ENCODE measurements around the gene DOCK1. TPM values are rescaled to one million over a fixed set of nuclear protein-coding genes. Genes with fewer than 3 reads are reported as not detected.

Gene DOCK1
- total and polyA plus RNA-seq, 4 donors = 10.9 to 82.6 (median 43.3) TPM

DNA sequence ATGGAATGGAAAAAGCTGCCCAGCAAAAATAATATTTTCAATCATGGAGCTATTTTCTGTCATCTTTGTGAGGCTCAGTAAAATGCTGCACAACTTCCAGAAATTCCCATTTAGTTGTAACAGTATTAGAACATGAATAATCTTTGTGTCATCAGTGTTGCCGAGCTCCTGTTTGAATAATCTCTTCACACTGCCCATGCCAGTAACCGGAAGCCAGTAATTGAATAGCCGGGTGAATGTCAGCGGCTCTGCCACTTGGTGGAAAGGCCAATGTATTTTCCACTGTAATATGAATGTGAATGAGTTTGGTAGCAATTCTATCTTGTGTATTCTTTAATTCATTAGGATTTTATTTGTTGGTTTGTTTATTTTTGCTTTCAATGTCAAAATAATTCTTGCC, 463.7 kb downstream of the DOCK1 start:
- Histone ChIP-seq H3K36me3 (ENCODE audit: control insufficient read depth in 1 of 2, insufficient read depth in 2 of 2, low read length in 1 of 2) (no peaks in the 10 kb centered on the region), H3K4me1 (ENCODE audit: control insufficient read depth in 1 of 2, insufficient read depth in 2 of 2, low read length in 2 of 2) (no peaks in the 10 kb centered on the region), H3K27me3 (ENCODE audit: control insufficient read depth in 1 of 2, insufficient read depth in 2 of 2, low read length in 1 of 2) (no peaks in the 10 kb centered on the region), H3K9me3 (ENCODE audit: control insufficient read depth, low read length) (no peaks in the 10 kb centered on the region), H3K27ac (ENCODE audit: low read depth in 1 of 2, low read length in 2 of 2) (no peak overlapping the region), H3K4me3 (ENCODE audit: low read length in 2 of 2) (no peak overlapping the region)
- DNase-seq = no peak
- 71 to 80% methylated on average over 4 of the region's 4 CpGs for WGBS, 2 donors
- intact Hi-C loops (cut with DNase I) = no loop called here
- ATAC-seq (ENCODE audit: low FRiP score) = no peak

DNA sequence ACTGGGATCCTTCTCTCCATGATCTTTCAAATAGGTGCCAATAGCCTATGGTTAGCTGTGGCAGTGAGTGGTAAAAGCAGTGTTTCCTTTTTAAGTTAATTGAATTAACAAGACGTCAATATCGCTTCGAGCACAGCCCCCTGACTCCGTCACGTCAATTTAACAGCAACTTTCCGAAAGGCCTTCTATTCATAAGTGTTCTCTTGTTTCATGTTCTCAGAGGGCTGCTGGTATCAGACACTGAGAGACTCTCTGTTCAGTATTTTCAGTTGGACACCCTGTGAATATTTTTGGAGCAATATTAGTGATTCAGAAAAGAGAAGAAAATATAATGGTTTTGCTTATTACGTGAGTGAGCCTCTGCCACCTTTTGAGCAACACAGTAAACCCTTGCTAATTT, 465.4 kb downstream of the DOCK1 start:
- Histone ChIP-seq H3K4me1 (ENCODE audit: control insufficient read depth in 1 of 2, insufficient read depth in 2 of 2, low read length in 2 of 2) (no peaks in the 10 kb centered on the region), H3K4me3 (ENCODE audit: low read length in 2 of 2) (no peak overlapping the region), H3K9me3 (ENCODE audit: control insufficient read depth, low read length) (no peaks in the 10 kb centered on the region), H3K27ac (ENCODE audit: low read depth in 1 of 2, low read length in 2 of 2) (no peak overlapping the region), H3K27me3 (ENCODE audit: control insufficient read depth in 1 of 2, insufficient read depth in 2 of 2, low read length in 1 of 2) (no peaks in the 10 kb centered on the region), H3K36me3 (ENCODE audit: control insufficient read depth in 1 of 2, insufficient read depth in 2 of 2, low read length in 1 of 2) (peaks cover 5 to 9% of the 10 kb centered on the region in 2 donors)
- ATAC-seq (ENCODE audit: low FRiP score) (no peak), DNase-seq (no peak)
- 95 to 96% methylated on average over 7 of the region's 7 CpGs for WGBS, 2 donors
- intact Hi-C loops (cut with DNase I) = no loop called here

DNA sequence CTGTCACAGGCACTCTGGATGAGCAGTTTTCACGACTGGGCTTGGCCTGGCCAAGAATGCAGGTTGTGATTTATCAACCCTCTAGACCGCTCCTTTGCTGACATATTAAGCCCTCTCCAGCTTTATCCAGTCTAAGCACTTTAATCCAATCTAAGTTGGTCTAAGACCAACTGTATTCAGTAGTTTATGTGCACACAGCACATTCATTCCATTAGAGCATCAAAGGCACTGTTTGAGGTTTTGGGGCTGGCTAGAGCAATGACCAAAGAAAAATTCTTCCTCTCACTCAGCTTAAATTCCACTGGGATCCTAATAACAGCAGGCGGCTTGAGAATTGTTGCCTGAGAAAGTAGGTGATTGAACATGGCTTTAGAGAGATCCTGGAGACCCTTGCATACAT, 467.1 kb downstream of the DOCK1 start:
- 74 to 75% methylated on average over 3 of the region's 3 CpGs for WGBS, 2 donors
- intact Hi-C loops (cut with DNase I) = no loop called here
- H3K27me3 ChIP-seq (ENCODE audit: control insufficient read depth in 1 of 2, insufficient read depth in 2 of 2, low read length in 1 of 2) = no peaks in the 10 kb centered on the region
- H3K27ac ChIP-seq (ENCODE audit: low read depth in 1 of 2, low read length in 2 of 2) = no peak overlapping the region
- H3K4me3 ChIP-seq (ENCODE audit: low read length in 2 of 2) = no peak overlapping the region
- ATAC-seq (ENCODE audit: low FRiP score) (no peak), DNase-seq (no peak)
- H3K9me3 ChIP-seq (ENCODE audit: control insufficient read depth, low read length) = no peaks in the 10 kb centered on the region
- H3K36me3 ChIP-seq (ENCODE audit: control insufficient read depth in 1 of 2, insufficient read depth in 2 of 2, low read length in 1 of 2) = peaks cover 5 to 9% of the 10 kb centered on the region in 2 donors
- H3K4me1 ChIP-seq (ENCODE audit: control insufficient read depth in 1 of 2, insufficient read depth in 2 of 2, low read length in 2 of 2) = no peaks in the 10 kb centered on the region

DNA sequence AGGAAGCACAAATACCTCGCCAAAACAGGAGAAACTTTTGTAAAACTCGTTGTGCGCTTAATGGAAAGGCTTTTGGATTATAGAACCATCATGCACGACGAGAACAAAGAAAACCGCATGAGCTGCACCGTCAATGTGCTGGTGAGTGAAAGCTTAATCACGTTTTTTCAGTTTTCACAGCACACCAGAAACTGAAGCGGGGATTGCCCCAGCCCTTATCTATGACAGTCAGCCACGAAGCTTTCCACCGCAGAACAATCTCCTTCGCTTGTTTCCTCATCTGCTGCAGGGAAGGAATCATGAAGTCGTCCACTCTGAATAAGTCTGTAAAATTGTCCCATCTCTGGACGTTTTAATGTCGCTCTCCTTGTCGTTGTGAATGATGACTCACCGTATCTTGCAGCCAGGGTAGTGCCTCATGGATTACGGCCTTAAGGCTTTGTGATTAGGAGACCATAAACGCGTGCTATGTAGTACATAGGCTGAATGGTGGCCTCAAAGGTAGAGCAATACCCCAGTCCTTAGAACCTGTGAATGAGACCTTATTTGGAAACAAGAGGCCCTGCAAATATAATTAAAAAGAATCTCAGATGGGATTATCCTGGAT, 468.9 kb downstream of the DOCK1 start:
- intact Hi-C loops (cut with DNase I) = no loop called here
- WGBS, 2 donors = 94 to 95% methylated on average over 20 of the region's 20 CpGs
- Histone ChIP-seq H3K27ac (ENCODE audit: low read depth in 1 of 2, low read length in 2 of 2) (no peak overlapping the region), H3K4me1 (ENCODE audit: control insufficient read depth in 1 of 2, insufficient read depth in 2 of 2, low read length in 2 of 2) (no peaks in the 10 kb centered on the region), H3K36me3 (ENCODE audit: control insufficient read depth in 1 of 2, insufficient read depth in 2 of 2, low read length in 1 of 2) (peaks cover 7 to 9% of the 10 kb centered on the region in 2 donors), H3K9me3 (ENCODE audit: control insufficient read depth, low read length) (no peaks in the 10 kb centered on the region), H3K27me3 (ENCODE audit: control insufficient read depth in 1 of 2, insufficient read depth in 2 of 2, low read length in 1 of 2) (no peaks in the 10 kb centered on the region), H3K4me3 (ENCODE audit: low read length in 2 of 2) (no peak overlapping the region)
- DNase-seq (no peak), ATAC-seq (ENCODE audit: low FRiP score) (no peak)

DNA sequence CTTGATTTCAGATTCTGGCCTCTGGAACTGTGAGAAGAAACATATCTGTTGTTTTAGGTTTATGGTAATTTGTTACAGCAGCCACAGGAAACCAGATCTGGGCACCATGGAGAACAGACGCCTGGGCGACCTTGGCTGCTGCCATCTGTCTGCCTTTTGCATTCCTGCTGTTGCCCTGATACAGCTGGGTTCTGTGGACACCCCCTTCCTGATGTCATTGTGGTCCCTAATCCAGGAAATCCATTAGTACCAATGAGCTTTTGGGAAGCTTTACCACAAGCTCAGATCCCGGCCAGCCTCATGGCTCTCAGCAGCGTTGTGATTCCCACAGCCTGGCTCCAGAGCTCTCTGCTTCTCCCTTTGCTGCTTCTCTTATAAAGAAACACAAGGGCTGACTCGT, 469.7 kb downstream of the DOCK1 start:
- peaks cover 7 to 9% of the 10 kb centered on the region in 2 donors for H3K36me3 ChIP-seq (ENCODE audit: control insufficient read depth in 1 of 2, insufficient read depth in 2 of 2, low read length in 1 of 2)
- 88% methylated on average over 5 of the region's 5 CpGs for WGBS, 2 donors
- H3K27ac ChIP-seq (ENCODE audit: low read depth in 1 of 2, low read length in 2 of 2) = no peak overlapping the region
- no peak for DNase-seq
- no peaks in the 10 kb centered on the region for H3K4me1 ChIP-seq (ENCODE audit: control insufficient read depth in 1 of 2, insufficient read depth in 2 of 2, low read length in 2 of 2)
- no peak overlapping the region for H3K4me3 ChIP-seq (ENCODE audit: low read length in 2 of 2)
- intact Hi-C loops (cut with DNase I) = no loop called here
- no peaks in the 10 kb centered on the region for H3K9me3 ChIP-seq (ENCODE audit: control insufficient read depth, low read length)
- ATAC-seq (ENCODE audit: low FRiP score) = no peak
- H3K27me3 ChIP-seq (ENCODE audit: control insufficient read depth in 1 of 2, insufficient read depth in 2 of 2, low read length in 1 of 2) = no peaks in the 10 kb centered on the region

DNA sequence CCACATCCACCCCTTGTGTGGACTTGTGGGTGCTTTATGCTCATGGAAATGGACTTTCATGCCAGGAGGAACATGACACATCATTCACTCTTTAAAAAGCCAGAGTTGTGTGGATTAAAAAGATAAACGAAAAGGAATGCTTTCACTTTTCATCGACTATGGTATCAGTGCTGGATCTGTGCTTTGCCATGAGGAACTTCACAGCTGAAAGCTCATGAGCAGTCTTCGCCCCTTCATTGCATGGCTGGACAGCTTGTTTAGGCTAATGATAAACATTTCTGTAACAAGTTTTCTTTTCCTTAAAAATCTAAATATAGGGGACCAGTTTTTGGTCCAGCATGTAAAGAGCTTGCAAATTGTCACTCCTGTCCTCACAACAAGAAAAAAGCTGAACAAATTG, 470.2 kb downstream of the DOCK1 start:
- H3K9me3 ChIP-seq (ENCODE audit: control insufficient read depth, low read length) = no peaks in the 10 kb centered on the region
- H3K36me3 ChIP-seq (ENCODE audit: control insufficient read depth in 1 of 2, insufficient read depth in 2 of 2, low read length in 1 of 2) = peaks cover 7 to 9% of the 10 kb centered on the region in 2 donors
- intact Hi-C loops (cut with DNase I) = no loop called here
- H3K4me1 ChIP-seq (ENCODE audit: control insufficient read depth in 1 of 2, insufficient read depth in 2 of 2, low read length in 2 of 2) = no peaks in the 10 kb centered on the region
- no peaks in the 10 kb centered on the region for H3K27me3 ChIP-seq (ENCODE audit: control insufficient read depth in 1 of 2, insufficient read depth in 2 of 2, low read length in 1 of 2)
- no peak overlapping the region for H3K27ac ChIP-seq (ENCODE audit: low read depth in 1 of 2, low read length in 2 of 2)
- 77 to 83% methylated on average over 3 of the region's 3 CpGs for WGBS, 2 donors
- no peak for ATAC-seq (ENCODE audit: low FRiP score)
- DNase-seq = no peak
- H3K4me3 ChIP-seq (ENCODE audit: low read length in 2 of 2) = no peak overlapping the region

DNA sequence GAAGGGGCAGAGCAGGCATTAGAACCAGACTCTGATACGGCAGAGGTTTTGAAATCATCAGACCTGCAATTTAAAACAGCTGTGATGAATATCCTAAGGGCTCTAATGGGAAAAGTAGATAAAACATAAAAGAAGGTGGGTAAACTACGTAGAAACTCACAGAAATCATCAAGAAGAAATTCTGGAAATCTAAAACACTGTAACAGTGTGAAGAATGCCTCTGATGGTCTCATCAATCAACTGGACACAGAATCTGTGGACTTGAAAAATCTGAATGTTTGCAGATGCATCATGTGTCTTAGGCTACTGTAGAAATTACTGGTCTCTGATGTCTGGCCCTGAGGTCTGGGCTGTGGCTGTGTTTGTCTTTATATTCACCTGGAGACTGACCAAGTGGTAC, 470.8 kb downstream of the DOCK1 start:
- Histone ChIP-seq H3K36me3 (ENCODE audit: control insufficient read depth in 1 of 2, insufficient read depth in 2 of 2, low read length in 1 of 2) (peaks cover 7 to 9% of the 10 kb centered on the region in 2 donors), H3K27ac (ENCODE audit: low read depth in 1 of 2, low read length in 2 of 2) (no peak overlapping the region), H3K4me3 (ENCODE audit: low read length in 2 of 2) (no peak overlapping the region), H3K9me3 (ENCODE audit: control insufficient read depth, low read length) (no peaks in the 10 kb centered on the region), H3K27me3 (ENCODE audit: control insufficient read depth in 1 of 2, insufficient read depth in 2 of 2, low read length in 1 of 2) (no peaks in the 10 kb centered on the region), H3K4me1 (ENCODE audit: control insufficient read depth in 1 of 2, insufficient read depth in 2 of 2, low read length in 2 of 2) (no peaks in the 10 kb centered on the region)
- 93 to 95% methylated on average over 2 of the region's 2 CpGs for WGBS, 2 donors
- DNase-seq = no peak
- intact Hi-C loops (cut with DNase I) = no loop called here
- ATAC-seq (ENCODE audit: low FRiP score) = no peak

DNA sequence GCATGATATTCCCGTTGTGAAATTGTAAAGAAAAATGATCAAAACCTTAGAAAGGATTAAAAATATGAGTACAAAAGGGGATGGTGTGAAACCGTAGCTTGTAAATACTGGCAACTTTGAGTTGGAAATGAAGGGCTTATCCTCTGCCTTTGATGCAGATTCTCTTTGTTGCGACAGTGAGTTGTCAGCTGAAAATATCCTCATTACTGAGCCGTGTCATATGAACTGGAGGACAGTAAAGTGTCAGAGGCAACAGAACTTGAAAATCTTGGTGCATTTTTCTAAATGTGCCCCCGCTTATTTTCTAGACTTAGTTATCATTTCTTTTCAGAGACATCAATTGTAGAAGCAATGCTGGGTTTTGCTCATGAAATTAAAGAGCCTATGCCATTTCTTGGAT, 473.4 kb downstream of the DOCK1 start:
- Histone ChIP-seq H3K4me1 (ENCODE audit: control insufficient read depth in 1 of 2, insufficient read depth in 2 of 2, low read length in 2 of 2) (no peaks in the 10 kb centered on the region), H3K36me3 (ENCODE audit: control insufficient read depth in 1 of 2, insufficient read depth in 2 of 2, low read length in 1 of 2) (peaks cover 7 to 9% of the 10 kb centered on the region in 2 donors), H3K4me3 (ENCODE audit: low read length in 2 of 2) (no peak overlapping the region), H3K9me3 (ENCODE audit: control insufficient read depth, low read length) (no peaks in the 10 kb centered on the region), H3K27me3 (ENCODE audit: control insufficient read depth in 1 of 2, insufficient read depth in 2 of 2, low read length in 1 of 2) (no peaks in the 10 kb centered on the region), H3K27ac (ENCODE audit: low read depth in 1 of 2, low read length in 2 of 2) (no peak overlapping the region)
- ATAC-seq (ENCODE audit: low FRiP score) (no peak), DNase-seq (no peak)
- WGBS, 2 donors = 93 to 94% methylated on average over 5 of the region's 5 CpGs
- intact Hi-C loops (cut with DNase I) = no loop called here

DNA sequence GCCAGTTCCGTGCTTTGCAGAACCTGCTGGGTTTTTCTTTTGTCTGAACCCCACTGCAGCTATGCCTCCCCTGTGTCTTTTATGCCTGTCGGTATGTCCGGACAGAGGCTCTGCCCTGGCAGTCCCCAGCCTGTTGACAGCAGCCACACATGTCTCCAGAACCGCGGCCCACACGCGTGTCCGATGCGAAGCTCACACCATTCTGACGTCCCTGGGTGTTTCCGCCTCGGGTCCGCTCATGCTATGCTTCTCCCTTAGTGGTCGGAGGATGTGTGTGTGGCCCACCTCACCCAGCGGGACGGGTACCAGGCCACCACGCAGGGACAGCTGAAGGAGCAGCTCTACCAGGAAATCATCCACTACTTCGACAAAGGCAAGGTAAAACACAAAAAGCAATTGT, 479.3 kb downstream of the DOCK1 start:
- no peak for DNase-seq
- Histone ChIP-seq H3K27ac (ENCODE audit: low read depth in 1 of 2, low read length in 2 of 2) (no peak overlapping the region), H3K4me1 (ENCODE audit: control insufficient read depth in 1 of 2, insufficient read depth in 2 of 2, low read length in 2 of 2) (peaks cover 0 to 3% of the 10 kb centered on the region in 2 donors), H3K36me3 (ENCODE audit: control insufficient read depth in 1 of 2, insufficient read depth in 2 of 2, low read length in 1 of 2) (no peaks in the 10 kb centered on the region), H3K27me3 (ENCODE audit: control insufficient read depth in 1 of 2, insufficient read depth in 2 of 2, low read length in 1 of 2) (no peaks in the 10 kb centered on the region), H3K9me3 (ENCODE audit: control insufficient read depth, low read length) (no peaks in the 10 kb centered on the region), H3K4me3 (ENCODE audit: low read length in 2 of 2) (no peak overlapping the region)
- ATAC-seq (ENCODE audit: low FRiP score) = no peak
- intact Hi-C loops (cut with DNase I) = no loop called here
- WGBS, 2 donors = 86 to 96% methylated on average over 18 of the region's 18 CpGs
